Epithelial cell of esophagus (primary cell): ENCODE measurements around the gene LBP.

Experiments used
- DNase-seq: peaks from one replicate; pipeline ENCODE4 v3.0.0; 2010; ENCODE audit warnings: low read depth
- H3K4me3 ChIP-seq: 2 replicates; pipeline ENCODE4 v1.5.1; 2011; ENCODE audit warnings: mild to moderate bottlenecking, low read length, control low read depth
- TF ChIP-seq, protein P1 (sequence below): IDR thresholded peaks from 2 replicates; pipeline ENCODE4 v1.5.1; 2011; ENCODE audit warnings: low read depth, mild to moderate bottlenecking, low read length, control low read depth, inconsistent platforms; ENCODE audit not compliant: insufficient read depth; ENCODE audit errors: missing control alignments

LBP gene

DNA sequence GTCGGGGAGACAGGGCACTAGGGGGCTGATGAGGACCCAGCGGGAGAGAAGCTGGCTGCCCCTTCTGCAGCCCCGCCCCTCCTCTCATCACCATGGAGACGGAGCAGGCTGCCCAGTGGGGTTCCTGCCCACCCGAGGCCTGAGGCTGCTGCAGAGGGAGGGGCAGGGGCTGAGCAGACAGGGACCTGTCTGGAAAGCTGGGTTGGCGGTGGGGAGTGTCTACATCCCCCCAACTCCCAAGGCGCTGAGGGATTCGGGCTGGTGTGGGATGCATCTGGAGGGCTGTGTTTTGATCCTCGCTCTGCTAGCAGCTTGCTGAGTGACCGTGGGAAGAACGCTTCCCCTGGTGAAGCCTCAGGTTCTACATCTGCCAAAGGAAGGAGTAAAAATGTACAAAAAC, 43.5 kb upstream of the LBP start:
- H3K4me3 ChIP-seq = no peak overlapping the region
- TF ChIP-seq, protein P1, sequence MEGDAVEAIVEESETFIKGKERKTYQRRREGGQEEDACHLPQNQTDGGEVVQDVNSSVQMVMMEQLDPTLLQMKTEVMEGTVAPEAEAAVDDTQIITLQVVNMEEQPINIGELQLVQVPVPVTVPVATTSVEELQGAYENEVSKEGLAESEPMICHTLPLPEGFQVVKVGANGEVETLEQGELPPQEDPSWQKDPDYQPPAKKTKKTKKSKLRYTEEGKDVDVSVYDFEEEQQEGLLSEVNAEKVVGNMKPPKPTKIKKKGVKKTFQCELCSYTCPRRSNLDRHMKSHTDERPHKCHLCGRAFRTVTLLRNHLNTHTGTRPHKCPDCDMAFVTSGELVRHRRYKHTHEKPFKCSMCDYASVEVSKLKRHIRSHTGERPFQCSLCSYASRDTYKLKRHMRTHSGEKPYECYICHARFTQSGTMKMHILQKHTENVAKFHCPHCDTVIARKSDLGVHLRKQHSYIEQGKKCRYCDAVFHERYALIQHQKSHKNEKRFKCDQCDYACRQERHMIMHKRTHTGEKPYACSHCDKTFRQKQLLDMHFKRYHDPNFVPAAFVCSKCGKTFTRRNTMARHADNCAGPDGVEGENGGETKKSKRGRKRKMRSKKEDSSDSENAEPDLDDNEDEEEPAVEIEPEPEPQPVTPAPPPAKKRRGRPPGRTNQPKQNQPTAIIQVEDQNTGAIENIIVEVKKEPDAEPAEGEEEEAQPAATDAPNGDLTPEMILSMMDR = no peak
- DNase-seq = no peak

DNA sequence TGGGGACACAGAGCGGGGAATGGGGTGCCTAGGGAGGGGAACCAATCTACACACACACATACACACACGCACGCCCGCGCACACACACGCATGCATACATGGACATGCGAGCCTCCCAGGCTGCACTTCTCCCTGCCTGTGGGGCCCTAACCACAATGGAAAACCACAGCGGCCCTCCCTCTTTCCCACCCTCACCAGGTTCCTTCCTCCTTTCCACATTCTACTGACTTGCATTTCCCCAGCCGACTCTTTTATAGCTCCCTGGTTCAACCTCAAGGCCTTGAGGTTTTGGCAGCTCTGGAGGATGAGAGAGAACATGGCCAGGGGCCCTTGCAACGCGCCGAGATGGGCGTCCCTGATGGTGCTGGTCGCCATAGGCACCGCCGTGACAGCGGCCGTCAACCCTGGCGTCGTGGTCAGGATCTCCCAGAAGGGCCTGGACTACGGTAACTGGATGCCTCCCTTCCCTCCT, 42.3 kb upstream of the LBP start, which contains the start of gene BPI:
BPI (plus strand) TSS at position 249 of the 472 bp plus-strand sequence; CDS start at position 317, 68 bp downstream.
- H3K4me3 ChIP-seq = no peak within 1 kb of the TSS

DNA sequence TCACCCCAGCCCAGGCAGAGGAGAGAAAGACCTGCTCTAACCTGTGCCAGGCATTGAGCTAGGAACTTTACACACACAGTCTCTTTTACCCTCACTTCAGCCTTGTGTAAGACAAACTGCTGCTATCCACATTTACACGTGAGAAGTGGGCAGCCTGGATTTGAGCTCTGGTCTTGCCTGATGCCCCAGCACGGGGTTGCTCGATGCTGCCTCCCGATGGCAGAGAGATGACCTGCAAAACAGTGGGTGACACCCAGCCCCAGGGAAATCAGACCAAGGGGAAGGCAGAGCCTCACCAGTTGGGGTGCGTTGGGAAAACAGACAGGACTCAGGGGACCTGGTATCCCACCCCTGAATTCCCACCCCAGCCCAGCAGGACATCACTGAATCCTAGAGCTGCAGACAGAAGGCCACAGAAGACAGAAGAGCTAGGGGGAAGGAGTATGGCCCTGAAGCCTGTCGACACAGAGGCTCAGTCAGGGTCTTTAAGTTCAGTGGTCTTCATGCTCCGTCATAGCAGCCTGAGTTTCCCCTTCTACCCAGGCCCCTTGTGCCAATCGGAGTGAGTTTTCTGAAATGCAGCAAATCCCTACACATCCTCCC, 41.3 kb upstream of the LBP start:
- DNase-seq = peak; percentile 55
- TF ChIP-seq, protein P1 = peak; percentile 67
- no peak overlapping the region for H3K4me3 ChIP-seq

More for the DNA sequence above, 42.3 kb upstream of the LBP start, which contains the start of gene BPI:
- DNase-seq = no peak
- TF ChIP-seq, protein P1 = no peak

DNA sequence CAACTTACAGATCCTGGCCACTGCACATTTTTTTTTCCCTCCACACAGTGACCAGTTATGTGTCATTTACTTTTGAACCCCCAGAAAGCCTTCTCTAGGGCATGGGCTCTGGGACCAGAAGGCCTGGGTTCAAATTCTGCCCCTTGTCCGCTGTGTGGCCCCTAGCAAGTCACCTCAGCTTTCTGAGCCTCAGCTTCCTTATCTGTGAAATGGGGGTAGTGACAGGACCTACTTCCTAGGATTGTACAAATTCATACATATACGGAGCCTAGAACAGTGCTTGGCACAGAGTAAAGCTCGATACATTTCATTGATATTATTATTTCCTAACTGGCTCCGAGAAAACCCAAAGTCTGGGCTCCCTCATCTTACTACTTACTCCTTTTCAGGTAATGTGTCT, 40.7 kb upstream of the LBP start:
- TF ChIP-seq, protein P1 = no peak
- H3K4me3 ChIP-seq = no peak overlapping the region
- DNase-seq = no peak

DNA sequence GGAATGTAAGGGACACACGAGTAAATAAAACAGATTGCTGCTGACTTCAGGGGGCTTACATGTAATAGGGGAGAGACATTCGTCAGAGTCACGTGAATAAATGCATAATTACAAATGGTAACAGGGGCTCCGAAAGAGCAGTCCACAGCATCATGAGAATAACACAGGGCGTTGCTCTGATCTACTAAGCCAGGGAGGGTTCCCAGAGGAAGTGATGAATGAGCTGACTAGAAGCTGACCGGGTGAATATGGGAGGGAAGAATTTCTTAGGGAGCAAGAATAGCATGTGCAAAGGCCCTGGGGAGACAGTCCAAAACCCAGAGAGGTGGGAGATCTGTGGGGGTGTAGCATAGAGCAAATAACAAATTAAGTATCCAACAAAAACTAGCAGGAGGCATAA, 39.9 kb upstream of the LBP start:
- DNase-seq = no peak
- TF ChIP-seq, protein P1 = no peak
- no peak overlapping the region for H3K4me3 ChIP-seq

DNA sequence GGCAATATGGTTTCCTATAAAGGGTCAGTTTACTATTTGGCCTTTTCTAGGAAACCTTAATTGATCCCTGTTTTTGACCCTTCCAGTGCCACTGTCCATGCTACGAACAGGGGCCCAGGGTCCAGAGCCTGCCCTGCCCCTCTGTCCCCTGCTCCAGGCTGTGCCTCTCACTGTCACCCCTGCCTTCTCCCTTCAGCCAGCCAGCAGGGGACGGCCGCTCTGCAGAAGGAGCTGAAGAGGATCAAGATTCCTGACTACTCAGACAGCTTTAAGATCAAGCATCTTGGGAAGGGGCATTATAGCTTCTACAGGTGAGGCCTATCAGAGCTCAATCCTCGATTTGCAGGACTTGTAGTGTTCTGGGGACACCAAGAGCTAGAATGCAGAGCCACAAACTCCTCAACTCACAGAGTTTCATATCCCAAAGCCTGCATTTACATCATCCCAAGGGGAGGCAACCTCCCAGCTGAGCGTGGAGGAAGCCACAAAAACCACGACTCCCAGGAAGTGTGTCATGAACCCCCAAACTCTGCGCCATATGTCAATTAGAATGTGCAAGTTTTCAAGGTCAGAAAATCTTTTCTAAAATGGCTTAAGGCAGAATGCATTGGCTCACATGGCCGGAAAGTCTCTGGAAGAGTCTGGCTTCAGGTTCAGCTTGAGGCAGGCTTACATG, 38.8 kb upstream of the LBP start:
- DNase-seq = peak; percentile 15

More for the DNA sequence above, 38.8 kb upstream of the LBP start:
- no peak overlapping the region for H3K4me3 ChIP-seq
- TF ChIP-seq, protein P1 = no peak
